ENCODE results near the gene PAK6. TPM values are rescaled to one million over a fixed set of nuclear protein-coding genes. Genes with fewer than 3 reads are reported as not detected.

The PAK6 gene
- total and polyA plus RNA-seq, 9 of the 15 experiments (the other 6 are each of a cell fraction or from before 2014, with no cell fraction given), result 0.03 to 0.74 (median 0.16) TPM; not detected in 2

DNA sequence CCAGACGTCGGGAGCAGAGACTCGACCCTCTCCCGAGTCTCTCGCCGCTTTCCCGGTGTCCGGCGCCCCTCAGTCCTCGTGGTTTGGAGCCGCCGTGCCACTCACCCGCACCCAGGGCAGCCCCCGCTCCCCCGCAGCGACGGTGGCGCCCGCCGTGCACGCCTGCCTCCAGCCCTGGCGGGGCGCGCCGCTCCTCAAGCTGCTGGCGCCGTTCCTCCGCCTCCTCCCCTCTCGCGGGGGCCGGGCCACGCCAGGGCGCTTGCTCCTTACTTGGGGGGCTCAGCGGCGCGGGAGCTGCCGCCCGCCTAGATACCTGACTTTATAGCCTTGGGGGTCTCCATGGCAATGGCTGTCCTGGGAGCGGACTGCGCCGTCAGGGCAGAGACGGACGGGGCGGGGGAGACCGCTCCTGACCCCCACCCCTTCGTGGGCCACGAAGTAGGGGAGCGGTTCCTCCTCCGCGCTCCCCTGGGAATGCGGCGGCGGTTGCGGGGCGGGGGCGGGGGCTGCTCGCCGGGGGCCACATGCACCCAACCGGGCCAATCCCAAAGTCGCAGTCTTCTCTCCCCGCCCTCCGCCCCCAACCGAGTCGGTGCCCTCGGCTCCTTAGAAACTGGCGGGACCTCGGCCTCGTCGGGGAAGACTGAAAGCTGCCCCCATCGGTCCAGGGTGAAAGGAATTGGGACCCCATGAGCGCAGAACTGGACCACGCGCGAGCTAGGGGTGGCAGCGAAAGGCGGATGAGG is 44.2 kb downstream of the PAK6 start, which contains the start of gene ANKRD63 (continued):
- TF ChIP-seq ELF1 (tag; IDR thresholded peaks at IDR 0.05), result no peak
- no peak for TF ChIP-seq HCFC1 (IDR thresholded peaks at IDR 0.05; ENCODE audit: low read depth, low read length)
- no peak for TF ChIP-seq BACH1 (tag; IDR thresholded peaks at IDR 0.05)
- TF ChIP-seq ZNF592 (IDR thresholded peaks at IDR 0.05), result no peak
- no peak for TF ChIP-seq ZNF140 (CRISPR knock-in tag; IDR thresholded peaks at IDR 0.05)
- no peak for TF ChIP-seq BMI1 (IDR thresholded peaks at IDR 0.05; ENCODE audit: low read length)
- no peak for TF ChIP-seq YBX1 (IDR thresholded peaks at IDR 0.05)
- TF ChIP-seq MTA1 (IDR thresholded peaks at IDR 0.05; ENCODE audit: borderline replicate concordance), result no peak
- TF ChIP-seq, protein P1, sequence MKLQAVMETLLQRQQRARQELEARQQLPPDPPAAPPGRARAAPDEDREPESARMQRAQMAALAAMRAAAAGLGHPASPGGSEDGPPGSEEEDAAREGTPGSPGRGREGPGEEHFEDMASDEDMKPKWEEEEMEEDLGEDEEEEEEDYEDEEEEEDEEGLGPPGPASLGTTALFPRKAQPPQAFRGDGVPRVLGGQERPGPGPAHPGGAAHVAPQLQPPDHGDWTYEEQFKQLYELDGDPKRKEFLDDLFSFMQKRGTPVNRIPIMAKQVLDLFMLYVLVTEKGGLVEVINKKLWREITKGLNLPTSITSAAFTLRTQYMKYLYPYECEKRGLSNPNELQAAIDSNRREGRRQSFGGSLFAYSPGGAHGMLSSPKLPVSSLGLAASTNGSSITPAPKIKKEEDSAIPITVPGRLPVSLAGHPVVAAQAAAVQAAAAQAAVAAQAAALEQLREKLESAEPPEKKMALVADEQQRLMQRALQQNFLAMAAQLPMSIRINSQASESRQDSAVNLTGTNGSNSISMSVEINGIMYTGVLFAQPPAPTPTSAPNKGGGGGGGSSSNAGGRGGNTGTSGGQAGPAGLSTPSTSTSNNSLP (IDR thresholded peaks at IDR 0.05; ENCODE audit: borderline replicate concordance, low read depth, low read length), result no peak
- TF ChIP-seq, protein P2, sequence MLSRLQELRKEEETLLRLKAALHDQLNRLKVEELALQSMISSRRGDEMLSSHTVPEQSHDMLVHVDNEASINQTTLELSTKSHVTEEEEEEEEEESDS (CRISPR knock-in tag; IDR thresholded peaks at IDR 0.05), result no peak
- no peak for TF ChIP-seq ETV1 (tag; conservative IDR thresholded peaks at IDR 0.05; ENCODE audit: low read depth)
- TF ChIP-seq SMC3 (conservative IDR thresholded peaks at IDR 0.05; ENCODE audit: insufficient read depth, low read depth, low read length), result no peak
- 0 out of 2 replicates have a peak, but pooled peaks have one; percentile 6 for TF ChIP-seq PHF8 (IDR thresholded peaks at IDR 0.05; ENCODE audit: borderline replicate concordance, low read length)
- no peak for TF ChIP-seq EHMT2 (IDR thresholded peaks at IDR 0.05)
- TF ChIP-seq TRIM24 (IDR thresholded peaks at IDR 0.05), result no peak
- TF ChIP-seq, protein P3, sequence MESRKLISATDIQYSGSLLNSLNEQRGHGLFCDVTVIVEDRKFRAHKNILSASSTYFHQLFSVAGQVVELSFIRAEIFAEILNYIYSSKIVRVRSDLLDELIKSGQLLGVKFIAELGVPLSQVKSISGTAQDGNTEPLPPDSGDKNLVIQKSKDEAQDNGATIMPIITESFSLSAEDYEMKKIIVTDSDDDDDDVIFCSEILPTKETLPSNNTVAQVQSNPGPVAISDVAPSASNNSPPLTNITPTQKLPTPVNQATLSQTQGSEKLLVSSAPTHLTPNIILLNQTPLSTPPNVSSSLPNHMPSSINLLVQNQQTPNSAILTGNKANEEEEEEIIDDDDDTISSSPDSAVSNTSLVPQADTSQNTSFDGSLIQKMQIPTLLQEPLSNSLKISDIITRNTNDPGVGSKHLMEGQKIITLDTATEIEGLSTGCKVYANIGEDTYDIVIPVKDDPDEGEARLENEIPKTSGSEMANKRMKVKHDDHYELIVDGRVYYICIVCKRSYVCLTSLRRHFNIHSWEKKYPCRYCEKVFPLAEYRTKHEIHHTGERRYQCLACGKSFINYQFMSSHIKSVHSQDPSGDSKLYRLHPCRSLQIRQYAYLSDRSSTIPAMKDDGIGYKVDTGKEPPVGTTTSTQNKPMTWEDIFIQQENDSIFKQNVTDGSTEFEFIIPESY (CRISPR knock-in tag; IDR thresholded peaks at IDR 0.05), result 0 out of 2 replicates have a peak, but pooled peaks have one; percentile 21
- TF ChIP-seq GABPB1 (CRISPR knock-in tag; IDR thresholded peaks at IDR 0.05), result no peak
- TF ChIP-seq SAP30 (IDR thresholded peaks at IDR 0.05; ENCODE audit: borderline replicate concordance, insufficient read depth, low read depth, low read length, poor library complexity, severe bottlenecking), result no peak
- no peak for TF ChIP-seq ETV6 (IDR thresholded peaks at IDR 0.05; ENCODE audit: borderline replicate concordance in 1 of 2, low read depth in 2 of 2, low read length in 1 of 2)
- TF ChIP-seq ETV6 (CRISPR knock-in tag; IDR thresholded peaks at IDR 0.05; ENCODE audit: borderline replicate concordance), result no peak
- peak; percentile 72 for TF ChIP-seq POLR2G (IDR thresholded peaks at IDR 0.05; ENCODE audit: low read depth, low read length)

All from K562 (cell line).